ENCODE measurements around the gene CORO2B.

Gene CORO2B

DNA sequence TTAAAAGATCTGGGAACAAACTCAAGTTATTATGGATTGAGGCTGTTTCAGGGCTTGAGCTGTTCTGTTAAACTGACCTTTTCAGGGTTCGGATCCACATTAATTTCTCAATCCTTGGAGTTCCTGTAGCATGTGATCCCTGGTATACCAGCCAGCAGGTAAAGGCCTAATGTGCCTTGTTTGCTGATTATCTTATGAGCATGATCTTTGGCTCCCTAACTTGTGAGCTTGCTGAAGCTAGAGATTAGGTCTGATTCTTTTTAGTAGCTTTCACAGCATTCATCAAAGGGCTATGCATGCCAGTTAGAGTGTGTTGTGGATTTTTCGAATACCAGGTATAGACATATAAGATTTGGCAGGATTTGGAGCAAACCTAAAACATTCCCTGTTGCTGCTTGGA is 10.3 kb downstream of the CORO2B start:
- no peak for DNase-seq (ENCODE audit: insufficient read length, low spot score)
- FAIRE-seq, result no peak

DNA sequence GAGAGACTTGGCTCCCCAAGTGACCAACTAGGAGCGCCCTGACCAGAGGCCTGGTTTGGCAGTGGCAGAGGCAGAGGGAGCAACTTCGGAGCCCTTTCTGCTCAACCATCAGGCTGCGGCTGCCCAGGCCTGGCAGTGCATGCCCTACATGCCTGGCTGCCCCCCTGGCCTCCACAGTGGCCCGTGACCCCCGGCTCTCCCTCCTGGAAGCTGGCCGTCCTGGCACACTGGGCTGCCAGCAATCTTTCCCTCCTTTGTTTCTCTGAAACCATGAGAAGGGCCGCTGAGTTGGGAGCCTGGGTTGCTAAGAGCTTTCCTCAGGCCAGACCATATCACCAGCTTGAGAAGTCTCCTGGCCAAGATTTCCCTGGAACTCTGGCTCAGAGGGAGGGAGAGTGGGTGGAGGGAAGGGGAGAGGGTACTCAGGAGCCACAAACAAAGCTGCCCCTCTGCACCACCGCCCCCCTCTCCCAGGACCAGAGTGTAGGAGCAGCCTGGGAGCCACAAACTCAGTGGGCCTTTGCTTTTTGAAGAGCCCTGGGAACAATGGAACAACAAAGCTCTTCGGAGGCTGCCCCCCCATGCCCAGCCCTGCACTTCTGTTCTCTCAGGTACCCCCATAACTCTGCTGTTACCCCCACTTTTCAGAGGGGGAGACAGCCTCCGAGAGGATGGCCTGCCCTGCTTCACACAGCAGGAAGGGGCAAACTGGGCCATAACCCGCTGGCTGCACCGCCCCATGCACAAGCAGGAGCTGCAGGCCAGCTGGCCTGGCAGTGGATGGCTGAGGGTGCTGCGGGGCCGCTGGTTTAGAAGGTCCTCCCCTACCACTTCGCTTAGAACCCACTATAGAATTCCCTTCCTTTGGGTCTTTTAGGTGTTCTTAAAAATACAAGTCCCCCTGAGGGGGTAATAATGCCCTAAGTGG is 11.3 kb downstream of the CORO2B start:
- no peak for FAIRE-seq
- no peak for DNase-seq (ENCODE audit: insufficient read length, low spot score)

DNA sequence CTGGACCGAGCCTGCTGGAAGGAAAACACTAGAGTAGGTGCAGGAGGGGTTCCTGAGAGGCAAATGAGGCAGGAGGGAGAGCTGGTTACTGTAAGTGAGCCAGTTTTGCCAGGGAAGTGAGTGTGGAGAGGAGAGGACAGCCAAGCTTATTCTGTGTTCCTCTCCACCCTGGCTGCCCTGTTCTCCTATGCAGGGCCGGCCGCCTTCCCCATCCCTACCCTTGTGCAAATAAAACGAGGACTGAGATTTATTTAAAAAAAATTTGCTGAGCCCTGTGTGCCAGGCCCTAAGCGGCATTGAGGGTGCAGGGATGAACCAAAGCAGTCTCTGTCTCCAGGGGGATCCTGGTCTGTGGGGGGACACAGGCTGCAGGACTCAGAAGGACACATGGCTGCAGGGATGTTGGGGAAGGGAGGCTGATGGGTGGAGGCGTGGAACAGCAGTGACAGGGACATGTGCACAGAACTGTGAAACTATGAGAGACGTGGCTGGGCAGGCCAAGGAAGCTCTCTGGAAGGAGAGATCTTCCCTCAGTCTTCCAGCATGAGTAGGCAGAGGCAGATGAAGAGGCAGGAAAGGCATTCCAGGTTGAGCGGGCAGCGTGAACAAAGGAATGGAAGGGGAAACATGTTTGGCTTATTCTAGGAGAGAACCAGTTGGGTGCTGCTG is 12.1 kb downstream of the CORO2B start:
- DNase-seq (ENCODE audit: insufficient read length, low spot score) (no peak), FAIRE-seq (no peak)

DNA sequence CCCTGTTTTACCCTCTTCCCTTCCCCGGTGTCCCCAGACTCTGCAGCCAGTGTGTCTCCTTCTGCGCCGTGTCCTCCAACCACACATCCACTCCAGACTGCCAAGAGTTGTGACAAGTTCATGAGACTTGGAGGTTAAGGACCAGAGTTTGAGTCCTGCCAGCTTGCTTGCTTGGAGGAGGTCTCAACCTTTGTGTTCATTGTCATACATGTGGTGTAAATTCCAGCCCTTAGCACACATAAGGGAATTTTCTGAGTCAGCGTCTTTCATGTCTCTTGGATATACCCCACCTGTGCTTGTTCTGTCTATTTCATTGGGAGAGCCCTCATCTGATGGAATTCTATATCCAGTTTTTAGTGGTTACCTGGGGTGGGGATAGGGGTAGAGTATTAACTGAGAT is 13.3 kb downstream of the CORO2B start:
- FAIRE-seq (no peak), DNase-seq (ENCODE audit: insufficient read length, low spot score) (no peak)

DNA sequence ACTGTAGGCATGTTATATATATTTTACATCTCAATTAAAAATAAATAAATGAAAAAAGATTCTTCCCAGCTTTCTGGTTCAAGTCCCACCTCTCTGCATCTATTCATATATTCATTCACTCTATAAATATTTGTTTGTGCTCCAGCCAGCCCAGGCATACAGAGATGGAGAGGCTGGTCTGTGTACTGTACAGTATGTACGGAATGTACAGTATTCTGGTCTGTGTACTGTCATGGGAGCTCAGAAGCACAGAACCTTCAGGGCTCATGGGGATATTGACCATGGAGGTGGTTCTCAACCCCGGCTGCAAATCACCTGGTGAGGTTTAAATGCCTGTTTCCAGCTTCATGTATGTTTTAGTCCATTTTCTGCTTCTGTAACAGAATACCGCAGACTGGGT is 13.8 kb downstream of the CORO2B start:
- no peak for FAIRE-seq

DNA sequence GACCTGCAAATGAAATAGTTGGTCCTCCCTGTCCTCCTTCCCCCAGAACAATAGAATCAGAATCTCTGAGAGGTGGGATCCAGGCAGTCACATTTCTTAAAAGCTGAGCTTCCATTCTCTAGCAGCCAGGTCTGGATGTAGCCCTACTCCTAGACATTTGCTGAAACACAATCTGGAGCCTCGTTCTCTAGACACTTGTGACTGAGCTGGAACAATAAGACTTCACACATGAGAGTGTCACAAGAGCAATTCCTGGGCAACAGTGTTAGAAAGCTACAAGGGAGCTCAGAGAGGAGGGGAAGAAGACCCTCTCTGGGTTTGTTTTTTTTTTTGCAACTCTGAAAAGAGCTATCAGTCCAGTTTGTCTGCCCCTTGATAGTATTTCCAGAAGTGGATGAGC is 14.5 kb downstream of the CORO2B start:
- FAIRE-seq, result no peak
- DNase-seq (ENCODE audit: insufficient read length, low spot score), result no peak

More for the DNA sequence above, 13.8 kb downstream of the CORO2B start:
- DNase-seq (ENCODE audit: insufficient read length, low spot score), result no peak

DNA sequence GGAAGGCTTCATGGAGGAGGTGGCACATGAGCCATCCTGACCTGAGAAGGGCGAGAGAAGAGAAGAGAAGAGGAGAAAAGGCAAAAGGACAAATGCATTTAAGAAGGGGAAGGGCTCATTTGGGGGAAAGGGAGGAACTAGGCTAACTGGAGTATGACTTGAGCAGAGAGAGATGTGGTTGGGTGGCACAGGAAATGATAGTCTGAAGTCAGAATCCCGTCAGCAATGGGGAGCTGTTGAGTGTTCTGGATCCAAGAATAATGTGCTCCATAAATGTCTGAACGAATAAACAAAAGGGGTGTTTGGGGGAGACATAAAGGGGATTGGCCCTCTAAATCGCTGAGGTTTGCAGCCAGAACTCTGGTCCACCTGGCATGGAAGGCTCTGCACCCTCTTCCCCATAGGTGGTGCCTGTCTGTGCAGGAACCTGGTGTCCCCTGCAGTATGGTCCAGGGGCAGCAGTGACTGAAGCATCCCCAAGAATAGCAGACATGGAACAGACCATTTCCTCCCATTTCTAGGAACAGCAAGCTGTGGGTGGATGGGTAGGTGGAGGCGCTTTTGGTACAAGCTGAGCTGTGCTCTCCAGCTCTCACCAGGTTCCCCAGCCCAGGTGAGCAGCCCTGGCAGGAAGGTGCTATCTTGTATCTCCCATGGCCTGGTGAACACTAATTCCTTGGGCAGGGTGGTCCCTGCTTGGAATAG is 15.2 kb downstream of the CORO2B start:
- DNase-seq (ENCODE audit: insufficient read length, low spot score), result no peak
- FAIRE-seq, result no peak

DNA sequence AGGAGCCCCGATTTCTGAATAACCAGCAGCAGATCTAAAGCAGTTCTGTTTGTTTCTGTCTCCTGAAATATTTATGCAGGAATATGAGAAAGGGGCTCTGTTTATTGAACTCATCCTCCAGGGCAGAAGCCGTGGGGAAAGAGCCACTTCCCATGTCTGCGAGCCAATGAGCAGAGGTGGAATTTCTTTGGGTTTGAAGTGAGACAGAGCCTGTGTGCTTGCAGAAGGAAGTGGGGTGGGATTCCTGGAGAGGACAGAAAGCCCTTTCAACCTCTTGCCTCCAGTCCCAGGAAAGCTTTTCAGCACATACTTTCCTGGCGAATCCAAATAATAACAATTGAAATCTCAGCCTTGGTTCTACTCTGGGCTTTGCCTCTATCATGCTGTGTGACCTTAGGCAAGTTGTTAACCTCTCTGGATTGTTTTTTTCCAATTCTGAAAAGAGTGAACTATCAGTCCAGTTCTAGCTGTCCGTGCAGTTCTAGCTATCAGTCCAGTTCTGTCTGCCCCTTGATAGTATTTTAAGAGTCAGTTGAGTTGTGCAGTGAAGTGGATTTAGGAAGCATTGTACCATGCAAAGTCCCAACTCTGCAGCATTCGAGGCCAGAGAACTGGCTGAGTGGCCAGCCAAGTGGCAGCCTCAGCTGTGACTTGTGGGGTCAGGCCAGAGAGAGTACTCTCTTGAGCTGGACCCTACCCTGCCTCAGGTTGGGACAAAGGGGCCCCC is 15.9 kb downstream of the CORO2B start:
- FAIRE-seq (no peak), DNase-seq (ENCODE audit: insufficient read length, low spot score) (no peak)

DNA sequence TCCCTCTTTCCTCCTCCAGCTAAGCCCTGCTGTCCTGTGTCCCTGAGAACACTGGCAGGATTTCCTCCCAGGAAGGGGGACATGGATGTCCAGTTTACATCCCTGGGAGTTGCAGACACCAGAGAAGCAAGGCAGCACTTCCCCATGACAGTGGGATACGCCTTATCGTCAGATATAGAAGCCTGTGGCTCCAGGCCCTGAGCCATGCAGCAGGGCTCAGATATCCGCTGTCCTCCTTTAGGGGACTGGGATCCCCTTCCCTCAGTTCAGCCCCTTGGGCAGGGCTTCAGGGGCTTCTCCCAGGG is 16.4 kb downstream of the CORO2B start:
- no peak for FAIRE-seq
- no peak for DNase-seq (ENCODE audit: insufficient read length, low spot score)

DNA sequence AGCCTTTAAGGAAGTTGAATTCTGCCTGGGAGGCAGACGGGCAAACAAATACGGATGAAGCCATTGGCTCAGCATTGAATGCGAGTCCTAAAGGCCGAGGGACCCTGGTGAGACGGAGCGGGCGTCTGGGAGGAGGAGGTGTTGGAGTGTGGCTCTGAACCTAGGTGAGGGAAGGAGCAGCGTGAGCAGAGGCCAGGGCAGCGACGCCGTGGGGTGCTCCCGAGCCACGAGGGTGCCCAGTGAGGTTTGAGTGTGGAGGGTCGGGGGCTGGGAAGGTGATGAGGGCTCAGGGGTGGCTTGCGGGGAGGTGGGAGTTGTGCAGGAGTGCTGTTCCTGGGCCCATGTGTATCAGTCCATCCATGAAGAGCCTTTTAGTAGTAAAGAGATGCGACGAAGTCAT is 17.0 kb downstream of the CORO2B start:
- DNase-seq (ENCODE audit: insufficient read length, low spot score) (no peak), FAIRE-seq (no peak)

DNA sequence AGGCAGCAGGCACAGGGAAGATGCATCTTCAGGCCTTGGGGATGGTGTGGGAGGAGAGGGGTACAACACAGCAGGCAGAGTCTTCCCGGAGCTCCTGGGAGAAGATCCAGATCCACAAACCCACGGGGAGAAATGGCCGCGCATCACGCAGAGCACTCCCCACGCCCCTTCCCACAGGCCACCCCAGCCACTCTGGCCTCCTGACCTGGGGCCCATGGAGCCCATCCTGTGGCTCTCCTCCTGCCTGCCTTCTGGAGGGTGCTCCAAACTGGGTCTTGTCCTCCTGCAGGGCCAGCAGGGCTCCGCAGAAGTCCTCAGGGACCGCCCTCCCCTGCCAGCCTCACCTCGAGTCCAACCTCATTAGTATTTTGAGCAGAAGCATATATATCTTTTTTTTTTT is 17.9 kb downstream of the CORO2B start:
- FAIRE-seq, result no peak
- no peak for DNase-seq (ENCODE audit: insufficient read length, low spot score)

DNA sequence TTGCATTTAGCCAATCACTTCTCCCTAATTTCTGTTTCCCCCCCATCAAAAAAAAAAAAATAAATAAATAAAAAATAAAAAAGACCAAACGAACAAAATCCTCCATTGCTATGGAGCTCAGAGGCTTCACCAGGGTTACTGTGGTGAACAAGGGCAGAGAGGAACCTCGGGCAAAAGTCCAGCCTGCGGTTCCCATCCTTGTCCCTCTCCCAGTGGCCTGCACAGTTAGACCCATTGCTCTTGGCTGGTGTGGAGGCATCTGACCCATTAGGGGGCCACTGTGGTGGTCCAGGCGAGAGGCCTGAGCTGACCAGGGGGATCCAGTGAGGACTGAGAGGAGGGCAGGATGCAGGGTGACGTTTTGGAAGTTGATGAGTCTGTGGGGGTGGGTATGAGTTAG is 18.8 kb downstream of the CORO2B start:
- no peak for FAIRE-seq
- DNase-seq (ENCODE audit: insufficient read length, low spot score), result no peak

DNA sequence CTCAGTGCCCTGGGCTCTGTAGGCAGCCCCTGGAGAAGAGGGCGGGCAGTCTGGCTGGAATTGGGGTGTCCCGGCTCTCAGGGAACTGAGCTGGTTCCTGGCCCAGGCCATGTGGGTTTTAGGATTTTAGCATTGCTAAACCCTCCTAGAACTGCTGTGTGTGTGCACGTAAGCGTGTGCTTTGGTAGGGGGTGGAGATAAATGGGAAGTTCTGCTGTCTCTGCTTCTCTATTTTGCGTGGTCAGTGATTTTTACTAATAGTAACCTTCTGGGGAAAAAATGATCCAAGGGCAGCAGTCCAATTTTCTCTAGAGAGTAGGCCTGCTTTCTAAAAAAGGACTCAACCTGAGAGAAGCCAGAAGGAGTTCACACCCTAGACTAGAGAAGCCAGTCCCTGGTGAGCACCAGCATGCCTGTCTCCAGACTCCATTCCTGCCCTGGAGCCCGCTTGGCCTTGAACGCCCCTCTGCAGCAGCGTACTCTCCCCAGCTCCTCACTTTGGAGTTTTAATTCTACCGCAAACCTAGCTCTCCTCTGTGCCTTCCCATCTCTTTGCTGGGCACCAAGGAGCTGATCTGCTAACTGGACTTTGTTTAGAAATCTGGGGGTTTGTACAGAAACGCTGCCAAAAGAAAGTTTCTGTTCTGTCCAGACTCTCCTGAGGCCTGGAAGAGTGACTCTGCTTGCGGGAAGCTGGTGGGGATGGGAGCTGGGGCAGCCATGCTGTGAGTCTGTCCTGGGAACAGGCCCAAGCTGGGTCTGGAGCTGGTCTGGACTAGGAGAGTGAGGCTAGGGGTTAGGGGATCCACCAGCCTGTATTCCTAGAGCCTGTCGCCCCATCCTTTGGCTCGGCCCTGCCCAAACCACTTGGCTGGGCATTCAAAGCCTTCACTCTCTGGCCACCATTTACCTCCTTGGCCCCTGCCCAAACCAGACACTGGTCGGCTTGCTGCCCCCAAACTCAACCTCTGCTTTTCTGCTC is 19.7 kb downstream of the CORO2B start:
- DNase-seq (ENCODE audit: insufficient read length, low spot score) (no peak), FAIRE-seq (no peak)

DNA sequence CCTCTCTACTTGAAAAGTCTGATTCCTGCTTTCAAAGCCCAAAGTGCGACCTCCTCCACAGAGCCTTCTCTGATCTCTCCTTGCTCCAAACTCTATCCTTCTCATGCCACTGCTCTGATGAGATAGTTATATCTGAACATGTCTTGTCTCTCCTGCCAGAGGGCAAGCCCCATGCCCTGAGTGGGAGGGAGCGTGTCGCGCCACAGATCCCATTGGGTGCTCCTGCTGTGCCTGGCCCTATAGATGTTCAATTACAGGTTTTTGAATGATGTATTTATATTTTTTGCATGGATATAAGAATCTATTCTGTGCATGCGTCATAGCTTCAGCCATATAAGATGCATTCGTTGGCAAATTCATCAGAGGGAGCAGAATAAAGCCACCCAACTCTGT is 20.4 kb downstream of the CORO2B start:
- no peak for DNase-seq (ENCODE audit: insufficient read length, low spot score)
- FAIRE-seq, result no peak

DNA sequence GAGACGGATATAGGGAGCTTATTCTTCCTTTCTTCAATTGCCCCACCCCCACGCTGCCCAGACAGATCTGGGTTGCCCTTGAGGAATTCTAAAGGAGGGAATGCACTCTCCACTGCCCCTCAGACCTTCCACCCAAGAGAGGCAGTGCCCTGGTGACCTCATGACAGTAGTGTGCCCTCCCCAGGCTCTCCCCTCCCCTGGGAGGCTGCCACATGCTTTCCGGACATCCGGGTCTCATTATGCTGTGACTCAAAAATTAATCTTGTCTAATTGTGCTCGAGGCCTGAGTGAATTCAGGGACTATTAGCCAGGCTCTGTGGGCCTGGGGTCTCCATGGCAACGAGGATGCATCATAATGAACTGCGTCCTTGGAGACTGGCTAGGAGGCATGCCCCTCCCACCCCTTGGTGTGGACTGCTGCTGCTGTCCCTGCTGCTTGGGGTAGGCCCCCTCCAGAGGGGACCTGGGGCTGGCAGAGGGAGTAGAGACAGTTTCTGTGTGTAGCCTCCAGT is 20.8 kb downstream of the CORO2B start:
- FAIRE-seq (no peak), DNase-seq (ENCODE audit: insufficient read length, low spot score) (no peak)

DNA sequence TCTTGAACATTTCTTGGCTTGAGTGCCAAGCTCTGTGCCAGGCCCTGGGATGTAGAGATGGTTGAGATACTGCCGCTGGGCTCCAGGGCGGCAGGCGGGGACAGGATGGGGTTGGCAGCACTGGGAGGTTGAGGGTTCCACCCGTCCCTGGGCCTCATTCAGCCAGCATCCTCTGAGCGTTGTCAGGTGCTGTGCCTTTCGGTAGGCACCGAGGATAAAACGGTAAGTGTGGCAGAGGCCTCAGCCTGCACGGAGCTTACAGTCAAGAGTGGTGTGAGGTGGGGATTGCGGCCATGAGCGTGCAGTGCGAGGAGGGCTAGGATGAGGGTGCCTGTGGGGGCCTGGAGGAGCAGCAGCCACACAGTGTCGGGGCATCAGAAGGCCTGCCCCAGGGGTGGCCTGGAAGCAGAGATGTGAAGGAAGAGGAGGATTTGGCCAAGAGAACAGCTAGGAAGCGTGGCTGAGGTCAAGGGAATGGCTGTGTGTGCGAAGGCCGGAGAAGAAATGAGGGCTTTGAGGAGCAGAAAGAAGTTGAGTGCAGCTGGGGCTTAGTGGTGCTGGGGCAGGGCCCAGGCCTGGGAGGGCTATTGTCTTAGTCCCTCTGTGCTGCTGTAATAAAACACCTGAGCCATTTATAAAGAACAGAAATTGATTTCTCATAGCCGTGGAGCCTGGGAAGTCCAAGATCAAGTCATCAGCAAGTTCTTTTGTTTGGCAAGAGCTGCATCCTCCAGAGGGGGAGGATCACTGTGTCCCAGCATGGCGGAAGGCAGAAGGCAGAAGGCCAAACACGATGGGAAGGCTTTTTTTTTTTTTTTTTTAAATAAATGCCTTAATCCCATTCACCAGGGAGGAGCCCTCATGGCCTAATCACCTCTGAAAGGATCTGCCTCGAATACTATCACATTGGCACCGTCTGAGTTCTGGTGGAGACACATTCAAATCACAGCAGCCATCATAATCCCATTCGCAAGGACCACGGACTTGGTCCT is 22.7 kb downstream of the CORO2B start:
- DNase-seq (ENCODE audit: insufficient read length, low spot score), result no peak
- FAIRE-seq, result no peak

DNA sequence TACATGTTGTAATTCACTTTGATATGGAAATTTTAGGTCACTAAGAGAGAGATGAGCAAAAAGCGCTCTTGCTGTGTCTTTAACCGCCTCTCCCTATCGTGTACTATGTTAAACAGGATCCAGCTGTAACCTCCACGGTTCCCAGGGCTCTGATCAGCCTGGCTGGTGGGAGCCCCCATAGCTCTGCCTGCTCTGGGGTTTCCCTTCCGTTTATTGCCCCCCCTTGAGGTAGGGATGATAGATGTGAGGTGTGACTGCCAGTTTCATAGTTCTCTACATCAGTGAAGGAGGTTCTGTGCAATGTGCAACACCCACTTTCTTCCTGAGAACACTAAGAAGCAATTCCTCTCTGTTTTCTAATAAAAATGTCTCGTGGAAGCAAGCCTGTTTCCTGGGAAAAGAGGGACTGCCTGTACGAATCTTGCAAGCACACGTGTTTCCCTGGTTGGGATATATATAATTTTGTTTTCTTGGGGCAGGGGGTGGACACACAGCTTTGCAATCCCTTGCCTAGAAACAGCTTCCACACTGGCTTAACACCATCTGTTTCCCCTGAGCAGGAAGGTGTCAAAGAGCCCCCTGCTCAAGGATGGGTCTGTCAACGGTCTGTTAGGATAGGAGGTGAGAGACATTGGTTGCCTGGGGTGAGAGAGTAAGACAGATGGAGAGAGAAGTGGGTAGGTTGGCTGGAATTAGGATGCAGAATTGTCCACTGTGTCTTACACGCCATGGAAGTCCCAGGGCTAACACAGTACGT is 23.8 kb downstream of the CORO2B start:
- FAIRE-seq (no peak), DNase-seq (ENCODE audit: insufficient read length, low spot score) (no peak)

DNA sequence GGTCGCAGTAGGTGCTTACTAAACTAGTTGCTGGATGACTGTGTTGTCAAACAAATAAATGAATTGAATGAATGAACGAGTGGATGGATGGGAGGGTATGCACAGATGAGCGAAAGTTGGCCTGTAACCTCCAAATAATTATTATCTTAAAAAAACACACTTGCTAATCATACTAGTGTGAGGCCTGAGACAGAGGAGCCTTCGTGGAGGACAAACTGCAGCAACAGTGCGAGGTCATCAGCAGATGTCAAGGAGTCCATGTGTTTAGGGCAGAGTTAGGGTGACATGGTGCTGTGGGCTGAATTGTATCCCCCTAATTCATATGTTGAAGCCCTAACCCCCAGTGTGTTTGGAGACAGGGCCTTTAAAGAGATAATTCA is 24.4 kb downstream of the CORO2B start:
- DNase-seq (ENCODE audit: insufficient read length, low spot score) (no peak), FAIRE-seq (no peak)
